ENCODE results near the gene LGALSL.

GRCh38 chr2:64478502-64479230 is 24.7 kb downstream of the LGALSL start:
- no peak for TF ChIP-seq CTCF (IDR thresholded peaks at IDR 0.05)
- TF ChIP-seq POLR2AphosphoS5 (IDR thresholded peaks at IDR 0.05): no peak
